NCI-H1417 treated with DMSO at 0.1 percent for 48 hours (cell line): ENCODE data around the gene MRGPRD.

ENCODE experiments used
- DNase-seq: peaks from one replicate; lab custom pipeline; 2025; lab: John Stamatoyannopoulos, UW

Gene MRGPRD

DNA sequence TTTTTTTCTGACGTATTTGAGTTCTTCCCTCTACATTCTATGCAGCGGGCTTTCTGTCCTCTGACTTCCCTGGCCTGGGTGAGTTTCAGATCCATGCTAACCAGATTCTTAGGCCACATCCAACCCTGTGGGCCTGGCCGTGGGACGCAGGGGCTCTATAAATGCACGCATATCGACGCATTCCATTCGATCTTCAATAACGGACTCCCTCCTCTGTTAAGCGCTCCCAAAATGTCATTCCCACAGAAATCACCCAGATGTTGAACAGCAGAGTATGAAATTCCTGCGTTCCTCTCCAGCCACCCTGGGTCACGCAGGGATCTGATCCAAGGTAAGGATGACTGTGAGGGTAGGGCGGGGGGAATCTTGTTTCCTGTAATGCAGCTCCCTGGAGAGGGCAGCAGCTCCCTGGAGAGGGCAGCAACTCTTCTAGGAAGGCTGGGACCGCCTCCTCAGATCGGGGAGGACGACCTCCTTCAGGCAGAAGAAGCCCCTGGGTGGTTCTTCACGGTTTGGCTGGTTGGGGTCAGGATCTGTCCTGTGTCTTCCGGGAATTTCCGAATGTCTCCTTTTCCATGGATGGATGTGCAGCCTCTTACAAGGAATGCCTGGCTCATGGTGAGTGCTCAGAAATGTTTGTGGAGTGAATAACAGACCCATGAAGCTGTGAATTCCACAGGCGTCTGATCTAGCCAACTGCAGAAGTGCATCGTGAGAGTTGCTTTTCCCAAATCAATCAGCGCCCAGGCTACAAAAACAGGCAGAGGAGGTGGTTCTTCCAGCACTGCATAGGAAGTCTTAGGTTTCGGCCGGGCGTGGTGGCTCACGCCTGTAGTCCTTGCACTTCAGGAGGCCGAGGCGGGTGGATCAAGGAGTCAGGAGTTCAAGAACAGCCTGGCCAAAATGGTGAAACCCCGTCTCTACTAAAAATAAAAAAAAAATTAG is 12.2 kb downstream of the MRGPRD start:
- DNase-seq, result no peak

DNA sequence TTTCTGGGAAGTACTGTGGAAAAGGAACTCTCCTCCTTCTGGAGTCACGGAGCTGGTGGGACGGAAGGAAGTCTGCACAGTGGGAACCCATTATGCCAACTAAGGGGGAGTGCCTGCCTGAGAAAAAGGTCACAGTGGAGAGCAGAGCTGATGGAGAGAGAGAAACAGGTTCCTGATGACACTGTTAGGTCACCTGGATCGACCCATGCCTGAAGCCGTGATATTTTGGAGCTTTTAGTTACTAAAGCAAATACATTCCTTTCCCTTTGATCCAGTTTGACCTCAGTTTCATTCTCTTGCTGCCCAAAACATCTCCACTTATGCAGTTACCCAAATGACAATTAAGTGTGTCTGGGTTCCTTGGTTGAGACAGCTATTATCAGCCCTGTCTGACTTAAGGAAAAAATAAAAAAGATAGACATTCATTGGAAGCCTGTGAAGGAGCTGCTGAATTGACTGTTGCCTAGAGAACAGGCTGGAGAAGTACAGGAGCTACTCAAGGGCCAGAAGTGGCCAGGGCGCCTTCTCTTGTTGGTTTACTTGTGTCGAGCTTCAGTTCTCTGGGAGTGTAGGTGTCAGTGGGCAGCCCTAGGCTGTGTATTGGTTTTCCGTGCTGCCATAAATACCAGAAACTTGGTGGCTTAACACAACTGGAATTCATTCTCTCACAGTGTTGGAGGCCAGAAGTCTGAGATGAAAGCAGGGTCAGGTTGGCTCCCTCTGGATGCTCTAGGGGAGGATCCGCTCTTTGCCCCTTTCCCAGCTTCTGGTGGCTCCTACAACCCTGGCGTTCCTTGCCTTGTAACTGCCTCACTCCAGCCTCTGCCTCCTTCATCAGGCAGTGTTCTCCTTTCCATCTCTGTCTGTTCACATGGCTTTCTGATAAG is 13.6 kb downstream of the MRGPRD start:
- DNase-seq, result no peak

DNA sequence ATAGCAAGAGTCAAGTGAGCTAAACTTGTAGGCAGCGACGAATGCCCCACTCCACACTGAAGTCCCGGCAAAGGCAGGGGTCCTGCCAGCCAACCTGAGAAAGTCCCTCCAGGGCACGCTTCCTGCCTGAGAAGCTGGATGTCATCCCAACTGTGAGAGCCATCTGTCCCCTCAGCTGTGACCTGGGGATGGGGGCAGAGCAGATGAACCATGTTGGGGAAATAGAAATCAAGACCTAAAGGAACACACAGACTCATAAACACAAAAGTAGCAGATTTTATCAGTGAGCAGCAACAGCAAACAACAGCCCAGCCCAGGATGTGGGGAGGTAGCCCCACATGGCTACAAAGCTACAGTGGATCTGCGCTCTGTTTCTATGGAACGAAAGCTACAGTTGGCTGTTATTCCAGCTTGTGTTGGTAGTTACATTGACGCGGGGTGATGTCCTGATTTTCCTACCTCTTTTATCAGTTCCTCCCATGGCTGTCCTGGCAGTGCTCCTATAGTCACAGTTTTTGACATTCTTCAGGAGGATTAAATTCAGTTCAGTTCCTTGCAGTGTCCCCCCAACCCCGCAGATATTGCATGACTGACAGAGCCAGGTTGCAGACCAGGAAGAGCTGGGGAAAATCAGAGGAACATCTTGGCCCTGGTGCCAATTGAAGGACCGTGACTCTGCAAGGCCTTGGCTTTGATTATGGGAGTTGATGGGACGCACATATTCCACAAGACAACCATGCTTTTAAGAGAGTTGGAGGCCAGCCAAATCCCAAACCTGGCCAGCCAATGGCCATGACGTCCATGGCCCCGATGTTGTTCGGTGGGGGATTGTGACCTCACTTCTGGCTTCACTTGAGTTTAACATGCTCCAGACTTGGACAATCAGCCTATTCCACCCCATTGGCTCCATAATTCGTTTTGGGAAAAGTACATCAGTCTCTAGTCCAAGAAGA is 14.6 kb downstream of the MRGPRD start:
- DNase-seq, result no peak

DNA sequence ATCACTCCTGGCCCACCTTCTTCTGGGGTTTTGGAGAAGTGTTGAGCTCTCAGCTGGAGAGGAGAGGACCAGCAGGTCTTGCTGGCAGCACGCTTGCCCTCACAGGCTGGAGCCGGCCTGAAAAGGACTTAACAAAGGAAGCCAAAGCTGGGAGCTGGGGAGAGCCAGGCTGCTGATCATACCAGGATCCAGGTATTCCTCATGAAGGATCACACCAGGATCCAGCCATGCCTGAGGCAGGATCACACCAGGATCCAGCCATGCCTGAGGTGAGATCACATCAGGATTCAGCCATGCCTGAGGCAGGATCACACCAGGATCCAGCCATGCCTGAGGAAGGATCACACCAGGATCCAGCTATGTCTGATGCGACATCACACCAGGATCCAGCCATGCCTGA is 17.0 kb downstream of the MRGPRD start:
- no peak for DNase-seq

DNA sequence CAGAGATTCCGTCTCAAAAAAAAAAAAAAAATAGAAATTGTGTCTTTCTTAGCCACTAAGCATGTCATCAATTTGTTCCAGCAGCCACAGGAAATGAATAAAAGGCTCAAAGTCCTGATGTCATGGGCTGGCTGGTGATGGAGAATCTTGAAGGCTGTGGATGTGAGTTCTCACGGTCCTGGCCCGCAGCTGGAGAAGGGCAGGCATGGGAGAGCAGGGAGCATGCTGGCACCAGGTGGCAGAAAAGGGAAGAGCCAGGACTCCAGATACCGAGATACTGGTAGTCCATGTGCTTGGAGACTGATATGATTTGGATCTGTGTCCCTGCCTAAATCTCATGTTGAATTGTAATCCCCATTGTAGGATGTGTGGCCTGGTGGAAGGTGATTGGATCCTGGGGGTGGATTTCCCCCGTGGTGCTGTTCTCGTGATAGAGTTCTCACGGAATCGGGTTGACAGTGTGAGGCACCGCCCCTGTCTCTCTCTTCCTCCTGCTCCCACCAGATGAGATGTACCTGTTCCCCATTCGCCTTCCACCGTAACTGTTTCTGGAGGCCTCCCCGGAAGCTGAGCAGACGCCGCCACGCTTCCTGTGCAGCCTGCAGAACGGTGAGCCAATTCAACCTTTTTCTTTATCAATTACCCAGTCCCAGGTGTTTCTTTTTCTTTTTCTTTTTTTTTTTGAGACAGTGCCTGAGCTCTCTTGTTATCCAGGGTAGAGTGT is 18.1 kb downstream of the MRGPRD start:
- DNase-seq, result no peak

DNA sequence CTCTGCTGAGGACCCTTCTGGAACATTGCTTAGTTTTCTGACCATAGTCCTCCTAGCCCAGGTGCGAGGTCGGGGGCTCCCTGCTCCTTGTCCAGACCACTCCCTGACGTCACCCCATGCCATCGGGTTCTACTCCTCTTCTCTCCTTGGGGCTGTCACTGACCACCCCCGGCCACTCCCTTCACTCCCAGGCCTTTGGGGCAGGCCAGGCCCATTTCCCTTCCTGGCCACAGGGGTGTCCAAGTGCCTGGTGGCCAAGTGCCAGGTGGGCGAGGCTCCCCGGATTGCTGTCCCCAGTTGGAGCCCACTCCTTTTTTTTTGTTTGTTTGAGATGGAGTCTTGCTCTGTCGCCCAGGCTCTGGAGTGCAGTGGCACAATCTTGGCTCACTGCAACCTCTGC is 19.5 kb downstream of the MRGPRD start:
- DNase-seq, result no peak

DNA sequence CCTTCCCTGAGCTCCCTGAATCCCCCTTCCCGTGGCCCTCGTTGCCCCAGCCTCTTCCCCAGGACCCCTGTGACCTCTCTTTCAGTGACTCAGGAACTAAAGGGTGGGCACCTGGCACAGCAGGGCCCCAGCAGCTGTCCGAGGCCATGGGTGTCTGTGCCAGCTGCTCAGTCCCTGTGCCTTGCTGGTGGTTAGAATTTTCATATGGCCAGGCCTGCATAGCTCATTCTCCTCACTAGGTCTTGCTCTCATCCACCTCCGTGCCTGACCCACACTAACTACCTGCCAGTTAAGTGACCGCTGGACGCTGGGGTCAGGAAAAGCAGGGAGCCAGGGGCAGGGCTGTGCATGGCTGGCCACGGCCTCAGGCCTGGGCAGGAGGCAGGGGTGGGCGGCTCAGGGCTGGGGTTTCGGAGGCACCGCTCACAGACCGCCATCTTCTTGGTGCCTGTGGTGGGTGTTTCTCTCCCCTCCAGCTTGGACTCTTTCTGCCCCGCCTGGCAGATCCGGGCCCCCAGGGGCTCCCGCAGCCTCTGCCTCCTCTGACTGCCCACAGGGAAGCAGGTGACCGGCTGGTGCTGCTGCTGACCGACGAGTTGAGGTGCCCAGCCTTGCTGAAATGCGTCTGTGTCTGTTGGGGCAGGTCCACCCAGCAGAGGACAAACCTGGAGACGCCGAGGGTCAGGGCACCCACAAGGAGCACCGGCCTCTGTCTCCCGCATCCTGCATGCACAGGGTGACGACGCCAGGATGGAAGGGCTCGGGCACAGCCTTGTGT is 20.3 kb downstream of the MRGPRD start:
- no peak for DNase-seq

DNA sequence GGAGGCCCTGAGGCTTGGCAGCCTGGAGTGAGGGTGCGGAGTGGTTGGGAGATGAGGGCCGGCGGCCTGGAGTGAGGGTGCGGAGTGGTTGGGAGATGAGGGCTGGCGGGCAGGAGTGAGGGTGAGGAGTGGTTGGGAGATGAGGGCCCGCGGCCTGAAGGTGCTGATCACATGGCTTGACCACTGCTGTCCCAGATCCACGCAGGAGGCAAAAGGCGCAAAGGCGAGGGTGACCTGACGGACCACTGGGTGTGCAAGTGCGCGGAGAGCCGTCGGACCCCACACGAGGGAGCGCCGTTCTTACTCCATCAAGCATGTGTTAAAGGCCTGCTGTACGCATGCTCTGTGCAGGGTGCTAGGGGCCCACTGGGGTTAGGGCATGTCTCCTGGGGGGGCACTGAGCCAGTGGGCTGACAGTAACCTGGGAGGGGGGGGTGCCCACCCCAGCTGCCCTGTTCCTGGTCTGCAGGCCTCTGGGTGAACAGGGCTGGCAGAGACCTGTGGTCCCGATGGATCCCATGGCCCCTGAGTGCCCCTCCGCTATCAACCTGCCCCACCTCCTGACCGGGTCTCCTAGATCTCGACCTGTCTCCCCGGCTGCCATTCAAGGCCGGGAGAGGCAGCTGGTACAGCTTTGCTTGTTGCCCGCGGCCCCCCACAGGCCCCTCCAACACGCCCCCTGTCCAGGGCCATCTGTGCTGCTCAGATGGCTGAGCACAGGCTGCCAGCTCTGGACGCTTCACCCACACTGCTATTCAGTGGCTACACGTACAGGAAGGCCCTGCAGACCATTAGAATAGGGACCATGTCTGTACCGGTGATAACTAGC is 21.1 kb downstream of the MRGPRD start:
- no peak for DNase-seq

DNA sequence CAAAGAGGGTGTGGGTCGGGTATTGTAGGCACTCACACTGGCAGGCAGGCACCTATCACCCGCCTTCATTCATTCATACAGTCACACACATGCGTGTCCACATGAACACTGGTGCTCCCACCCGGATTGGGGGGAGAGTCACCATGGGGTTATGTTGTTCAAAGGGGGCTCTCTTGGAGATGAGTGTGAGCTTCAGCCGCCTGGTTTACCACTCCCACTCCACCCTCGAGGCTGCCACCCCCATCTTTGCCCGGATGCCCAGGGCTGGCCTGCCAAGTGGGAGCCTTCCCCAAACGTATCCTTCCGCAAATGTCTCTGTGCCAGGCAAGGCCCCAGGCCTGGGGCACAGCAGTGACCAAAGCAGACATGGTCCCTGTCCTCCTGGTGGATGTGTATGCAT is 22.6 kb downstream of the MRGPRD start:
- DNase-seq, result no peak

DNA sequence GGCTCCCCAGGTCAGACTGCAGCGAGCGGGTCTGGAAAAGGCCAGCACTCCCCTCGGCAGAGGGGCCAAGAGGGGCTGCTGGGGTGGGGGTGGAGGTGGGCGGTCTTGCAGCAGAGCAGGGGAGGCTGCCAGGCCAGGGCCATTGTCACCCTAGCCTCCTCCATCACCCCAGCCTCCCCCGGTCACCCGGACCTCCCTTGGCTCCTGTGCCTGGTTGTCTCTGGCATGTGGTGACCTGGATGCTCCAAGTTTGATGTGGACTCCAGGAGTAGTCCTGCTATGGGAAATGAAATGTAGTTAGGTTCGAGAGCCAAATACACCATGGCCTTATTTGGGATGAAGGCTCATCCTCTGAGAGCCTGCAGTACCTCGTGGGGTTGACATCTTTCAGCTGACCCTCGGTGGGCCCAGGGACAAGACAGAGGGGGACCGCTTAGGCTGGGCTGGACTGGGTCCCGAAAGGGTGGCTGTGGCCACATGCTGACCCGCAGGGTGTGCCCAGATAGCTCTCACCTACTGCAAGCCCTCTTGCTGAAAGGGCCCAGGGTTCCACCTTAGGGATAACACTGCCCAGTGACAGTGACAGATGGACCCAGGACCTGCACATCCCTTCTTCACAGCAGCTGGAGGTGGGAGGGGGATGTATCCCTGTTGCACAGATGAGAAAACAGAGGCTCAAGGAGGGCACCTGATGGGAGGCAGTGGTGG is 24.1 kb downstream of the MRGPRD start:
- no peak for DNase-seq

DNA sequence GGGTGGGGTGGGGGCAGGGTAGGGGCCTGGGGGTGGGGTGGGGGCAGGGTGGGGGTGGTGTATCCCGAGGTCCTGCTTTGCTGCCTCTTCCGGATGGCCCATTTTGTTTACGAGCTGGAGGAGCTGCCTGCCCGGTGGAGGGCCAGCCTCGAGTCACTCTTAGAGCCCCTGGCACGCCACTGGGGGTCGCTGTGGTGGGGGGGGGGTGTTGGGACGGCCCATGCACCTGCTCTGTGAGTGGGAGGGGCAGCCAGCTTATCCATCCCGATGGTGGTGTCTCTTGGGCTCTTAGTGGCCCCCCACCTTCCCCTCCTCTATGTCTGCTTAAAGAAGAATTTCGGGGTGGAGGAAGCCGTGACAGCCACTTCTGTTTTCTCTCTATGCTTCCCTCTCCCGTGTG is 24.6 kb downstream of the MRGPRD start:
- no peak for DNase-seq

DNA sequence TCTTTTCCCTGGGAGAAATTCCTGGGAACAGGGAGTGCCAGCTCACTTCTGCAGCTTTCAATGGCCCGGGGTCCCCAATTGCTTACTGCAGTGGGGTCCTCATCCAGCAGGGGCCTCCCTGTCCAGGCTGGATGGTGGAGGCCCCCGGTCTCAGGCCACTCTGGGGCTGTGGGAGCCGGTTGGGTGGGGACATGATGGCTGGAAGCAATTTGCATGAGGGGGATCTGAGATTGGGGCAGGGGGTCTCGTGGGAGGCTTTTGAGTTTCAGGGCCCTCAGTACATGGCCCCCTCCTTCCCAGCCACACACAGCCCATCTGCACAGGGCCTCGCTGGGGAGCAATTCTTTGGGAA is 25.2 kb downstream of the MRGPRD start:
- DNase-seq, result no peak

DNA sequence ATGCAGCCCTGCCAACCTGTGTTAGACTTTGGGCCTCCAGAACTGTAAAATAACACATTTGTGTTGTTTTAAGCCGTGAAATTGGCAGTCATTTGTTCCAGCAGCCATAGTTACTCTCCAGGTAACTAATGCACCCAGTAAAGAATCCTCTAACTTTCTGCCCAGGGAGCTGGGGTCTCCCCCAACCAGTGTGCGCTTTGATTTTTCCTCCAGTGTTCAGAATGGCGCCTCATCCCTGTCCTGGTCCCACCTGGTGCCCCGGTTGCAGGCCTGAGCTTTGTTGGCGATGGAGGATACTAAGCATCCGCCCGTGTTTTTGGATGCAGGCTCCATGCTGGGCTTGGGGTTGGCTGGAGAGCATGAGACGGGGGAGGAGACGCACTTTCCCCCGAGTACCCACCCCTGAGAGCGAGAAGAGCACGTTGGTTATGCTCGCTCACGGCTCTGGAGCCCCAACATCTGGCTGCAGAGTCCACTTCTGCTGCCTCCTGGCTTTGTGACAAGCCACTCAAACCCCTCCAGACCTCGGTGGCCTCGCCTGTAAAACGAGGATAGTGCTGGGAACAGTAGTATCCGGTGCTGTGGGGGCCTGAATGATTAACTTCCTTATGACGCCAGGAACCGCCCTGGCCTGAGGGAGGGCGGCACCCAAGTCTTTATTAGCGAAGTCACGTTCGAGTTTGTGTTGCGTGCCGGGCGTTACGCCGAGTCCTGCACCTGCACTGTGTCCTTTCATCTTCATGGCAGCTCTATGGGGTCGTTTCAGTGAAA is 25.8 kb downstream of the MRGPRD start:
- DNase-seq, result no peak

DNA sequence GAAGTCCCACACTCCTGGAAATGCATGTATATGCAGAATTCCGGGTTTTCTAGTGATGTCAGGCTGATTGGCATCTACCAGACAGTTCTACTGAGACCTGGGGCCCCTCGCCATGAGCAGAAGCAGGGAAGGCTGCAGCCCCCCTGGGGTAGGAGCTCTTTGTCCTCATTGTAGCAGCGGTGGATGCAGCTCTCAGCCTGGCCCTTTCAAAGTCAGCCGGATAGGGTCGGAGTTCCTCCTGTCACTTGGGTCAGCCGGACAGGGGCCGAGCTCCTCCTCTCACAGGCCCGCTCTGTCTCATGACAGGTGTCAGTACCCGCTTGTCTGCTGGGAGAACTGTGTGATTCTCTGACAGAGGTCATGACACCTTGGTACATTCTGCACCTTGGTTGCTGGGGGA is 30.0 kb downstream of the MRGPRD start:
- DNase-seq, result no peak

DNA sequence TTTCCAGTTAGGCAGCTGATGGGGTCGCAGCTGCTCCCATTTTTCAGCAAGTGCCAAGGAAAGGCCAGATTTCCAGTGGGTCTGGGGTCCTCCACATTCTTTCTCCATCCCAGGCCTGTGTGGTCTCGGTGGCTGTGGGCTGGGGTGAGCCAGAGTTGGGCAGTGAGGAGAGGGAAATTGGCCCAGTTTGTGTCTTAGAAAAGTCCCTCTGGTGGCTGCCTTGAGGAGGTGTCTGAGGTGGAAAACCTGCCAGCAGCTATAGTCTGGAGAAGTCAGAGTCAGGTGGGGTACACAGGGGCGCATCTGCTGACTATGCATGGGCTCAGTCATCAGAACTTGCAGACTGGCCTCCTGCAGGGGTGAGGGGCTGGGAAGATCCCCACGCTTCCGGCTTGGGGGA is 30.5 kb downstream of the MRGPRD start:
- no peak for DNase-seq

DNA sequence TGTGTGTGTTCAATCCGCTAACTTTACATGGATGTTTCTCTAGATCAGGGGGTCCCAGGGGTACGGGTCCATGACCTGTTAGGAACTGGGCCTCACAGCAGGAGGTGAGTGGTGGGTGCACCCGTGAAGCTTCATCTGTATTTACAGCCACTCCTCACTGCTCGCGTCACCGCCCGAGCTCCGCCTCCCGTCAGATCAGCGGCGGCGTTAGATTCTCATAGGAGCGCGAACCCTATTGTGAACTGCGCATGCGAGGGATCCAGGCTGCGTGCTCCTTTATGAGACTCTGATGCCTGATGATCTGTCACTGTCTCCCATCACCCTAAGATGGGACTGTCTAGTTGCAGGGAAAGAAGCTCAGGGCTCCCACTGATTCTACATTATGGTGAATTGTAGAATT is 31.9 kb downstream of the MRGPRD start:
- DNase-seq, result no peak

DNA sequence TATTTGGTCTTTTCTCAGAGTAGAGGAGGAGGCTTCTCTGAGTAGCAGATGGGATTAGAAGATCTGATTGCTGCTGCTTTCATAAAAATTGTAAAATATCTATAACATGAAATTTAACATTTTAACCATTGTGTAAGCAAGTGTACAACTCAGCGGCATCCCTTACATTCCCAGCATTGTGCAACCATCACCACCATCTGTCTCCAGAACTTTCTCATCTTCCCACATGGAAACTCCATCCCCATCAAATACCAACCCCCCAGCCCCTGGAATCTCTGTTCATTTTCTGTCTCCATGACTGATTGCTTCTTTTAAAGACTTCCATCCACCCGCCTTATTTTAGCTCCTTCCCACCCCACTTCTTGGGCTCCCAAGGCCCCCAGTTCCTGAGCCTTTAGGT is 32.3 kb downstream of the MRGPRD start:
- DNase-seq, result no peak

DNA sequence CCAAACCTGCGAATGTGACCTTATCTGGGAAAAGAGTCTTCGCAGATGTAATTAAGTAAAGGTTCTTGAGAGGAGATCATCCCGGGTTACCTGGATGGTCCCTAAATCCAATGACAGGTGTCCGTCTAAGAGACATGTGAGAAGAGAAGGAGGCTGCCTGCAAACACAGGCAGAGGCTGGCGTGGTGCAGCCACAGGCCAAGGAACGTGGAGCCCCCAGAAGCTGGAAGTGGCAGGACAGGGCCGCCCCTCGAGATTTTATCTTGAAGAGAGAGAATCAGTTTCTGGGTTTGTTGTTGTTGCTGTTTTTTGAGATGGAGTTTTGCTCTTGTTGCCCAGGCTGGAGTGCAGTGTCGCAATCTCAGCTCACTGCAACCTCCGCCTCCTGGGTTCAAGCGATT is 33.6 kb downstream of the MRGPRD start:
- no peak for DNase-seq
